Cortex of kidney (tissue), 1 donor: ENCODE results near the gene CDC42BPA.
"Not testable (repeated sequence)": the region's sequence is repeated elsewhere in the genome, so short reads cannot be mapped to it uniquely, and the experiment has no call there.

ENCODE experiments used
- DNase-seq: peaks from one replicate; lab custom pipeline; 2025; lab: John Stamatoyannopoulos, UW

CDC42BPA gene

DNA sequence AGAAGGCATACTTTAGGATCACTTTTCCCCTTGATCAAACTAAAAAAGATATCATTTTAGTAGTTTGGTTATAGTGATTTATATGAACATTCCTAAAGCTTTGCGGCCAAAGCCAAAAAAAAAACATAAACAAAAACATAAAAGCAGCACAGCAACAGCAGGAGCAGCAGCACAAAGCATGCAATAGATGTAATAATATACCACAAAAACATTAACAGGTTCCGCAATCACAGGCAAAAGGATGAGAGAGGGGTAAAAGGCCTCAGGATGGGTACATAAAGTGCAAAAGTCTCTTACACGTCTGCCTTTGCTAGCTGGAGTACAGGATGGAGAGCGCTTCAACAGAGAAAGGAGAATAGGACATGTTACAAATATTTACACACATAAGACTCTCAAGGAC, 259.2 kb downstream of the CDC42BPA start:
- no peak for DNase-seq

DNA sequence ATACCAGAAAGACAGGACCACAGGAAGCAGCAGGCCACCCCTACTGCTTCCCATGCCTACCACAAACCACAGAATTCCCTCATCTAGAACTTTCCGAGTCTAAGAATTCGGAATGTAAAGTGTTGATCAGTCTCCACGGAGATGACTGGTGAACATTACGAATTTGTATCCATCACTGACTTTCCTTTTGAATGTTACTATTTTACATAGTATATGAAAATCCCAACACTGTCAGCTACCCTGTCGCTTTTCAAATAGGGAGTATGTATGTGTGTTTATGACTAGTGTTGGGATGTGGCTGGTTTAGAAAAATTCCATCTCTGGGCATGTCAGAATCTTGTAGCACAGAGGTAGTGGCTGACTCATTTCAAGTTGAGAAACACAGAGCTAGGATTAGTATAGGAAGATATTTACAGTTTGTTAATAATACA, 260.0 kb downstream of the CDC42BPA start:
- DNase-seq: no peak

DNA sequence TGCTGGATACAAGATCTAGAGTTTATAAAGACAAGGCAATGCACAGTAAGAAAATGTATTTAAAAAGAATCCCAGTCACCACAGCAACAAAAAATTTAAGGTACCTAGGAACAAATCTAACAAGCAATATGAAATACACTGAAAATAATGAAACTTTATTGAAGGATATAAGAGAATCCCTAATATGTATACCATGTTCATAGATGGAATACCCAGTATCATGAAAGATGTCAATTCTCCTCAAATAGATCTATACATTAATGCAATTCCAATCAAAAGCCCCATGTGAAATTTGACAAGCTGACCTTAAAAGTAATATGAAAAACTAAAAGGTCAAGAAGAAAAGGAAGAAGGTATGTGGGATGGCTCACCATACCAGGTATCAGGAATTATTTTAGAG, 269.0 kb downstream of the CDC42BPA start:
- no peak for DNase-seq

DNA sequence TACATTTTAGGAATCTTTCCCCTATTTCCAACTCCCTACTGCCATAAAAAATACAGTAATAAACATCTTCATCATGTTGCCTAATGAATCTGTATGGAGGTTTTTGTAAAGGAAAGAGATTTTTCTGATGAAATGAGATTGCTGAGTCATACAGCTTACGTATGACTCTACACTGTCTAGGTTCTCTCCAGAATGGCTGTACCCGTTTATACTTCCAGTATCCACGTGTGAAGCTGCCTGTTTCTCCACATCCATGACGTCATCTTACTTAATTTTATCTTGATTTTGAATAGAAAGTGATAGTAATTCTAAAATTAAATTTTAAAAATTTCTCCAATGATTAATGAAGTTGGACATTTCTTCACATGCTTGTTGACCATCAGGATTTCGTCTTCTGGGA, 274.5 kb downstream of the CDC42BPA start:
- no peak for DNase-seq

DNA sequence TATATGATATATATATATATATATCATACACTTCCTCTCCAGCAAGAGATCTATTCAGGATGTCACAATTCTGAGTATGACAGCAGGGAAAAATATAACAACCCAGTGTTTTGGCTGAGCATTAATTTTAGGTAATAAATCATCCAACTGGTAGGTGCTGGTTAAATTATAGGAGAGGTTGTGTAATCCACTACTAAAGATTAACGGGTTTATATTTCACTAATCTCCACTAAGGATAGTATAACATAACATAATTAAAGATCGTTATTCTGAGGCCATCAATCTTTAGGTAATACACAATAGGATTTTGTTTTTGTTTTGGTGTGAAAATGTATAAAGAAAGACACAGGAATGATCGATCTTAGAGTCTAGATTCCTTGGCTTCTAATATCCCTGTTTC, 276.0 kb downstream of the CDC42BPA start:
- no peak for DNase-seq

DNA sequence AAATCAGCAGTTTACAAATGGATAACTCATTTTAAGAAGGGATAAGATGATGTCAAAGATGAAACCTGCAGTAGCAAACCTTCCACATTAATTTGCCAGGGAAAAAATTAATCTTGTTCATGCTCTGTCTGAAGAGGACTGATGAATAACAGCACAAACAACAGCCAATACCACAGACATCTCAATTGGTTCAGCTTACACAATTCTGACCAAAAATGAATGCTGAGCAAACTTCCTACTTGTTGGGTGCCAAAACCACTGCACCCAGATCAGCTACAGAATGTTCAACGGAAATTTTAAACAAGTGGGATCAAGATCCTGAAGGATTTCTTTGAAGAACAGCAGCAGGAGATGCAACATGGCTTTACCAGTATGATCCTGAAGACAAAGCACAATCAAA, 279.9 kb downstream of the CDC42BPA start:
- no peak for DNase-seq

DNA sequence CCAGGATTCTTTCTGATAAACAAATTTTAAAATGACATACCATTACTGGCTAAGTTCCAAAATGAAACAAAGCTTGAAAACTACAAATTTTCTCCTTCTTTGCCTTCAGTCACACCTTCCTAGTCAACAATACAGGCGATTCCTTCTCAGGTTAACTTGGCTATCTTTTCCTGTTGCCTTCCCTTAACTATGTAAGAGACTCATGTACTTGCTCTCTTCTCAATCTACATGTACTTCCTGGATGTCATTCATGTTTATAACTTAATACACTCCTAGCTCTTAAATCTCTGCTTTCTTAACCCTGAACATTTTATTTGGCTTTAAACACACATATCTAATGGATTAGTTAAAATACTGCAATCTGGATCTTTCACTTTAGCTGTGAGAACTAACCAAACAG, 281.2 kb downstream of the CDC42BPA start:
- DNase-seq: no peak

DNA sequence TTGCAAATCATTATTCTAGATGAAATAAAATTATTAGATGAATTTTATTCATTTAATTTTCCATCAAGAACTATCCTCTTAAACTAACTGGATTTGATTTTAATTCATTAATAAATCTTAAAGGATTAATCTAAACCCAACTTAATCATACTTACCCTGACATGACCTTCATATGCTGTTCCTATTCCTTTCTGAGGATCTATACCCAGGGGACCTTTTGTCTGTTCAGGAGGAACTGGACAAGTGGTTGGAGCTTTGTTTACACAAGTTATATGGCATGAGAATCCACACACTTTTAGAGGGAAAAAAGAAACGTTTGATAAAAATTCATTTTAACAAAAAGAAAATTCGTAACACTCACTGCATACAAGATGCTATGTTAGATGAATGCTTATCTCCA, 283.0 kb downstream of the CDC42BPA start:
- DNase-seq: no peak

DNA sequence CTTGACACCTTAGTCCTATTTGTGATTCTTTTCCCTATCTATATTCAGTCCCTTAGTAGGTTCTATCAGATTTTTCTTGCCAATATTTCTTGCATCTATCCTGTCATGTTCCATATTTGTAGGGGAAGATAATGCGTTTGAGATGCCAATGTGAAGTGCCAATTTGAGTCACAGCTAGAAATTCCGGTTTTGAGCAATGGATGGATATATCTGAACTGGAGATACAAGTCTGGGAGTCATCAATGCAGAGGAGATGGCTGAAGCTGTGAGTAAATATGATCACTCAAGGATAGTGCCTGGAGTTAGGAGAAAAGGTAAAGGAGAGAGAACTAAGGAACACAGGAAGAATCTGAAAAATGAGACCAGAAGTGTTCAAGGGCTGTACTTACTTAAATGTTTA, 284.4 kb downstream of the CDC42BPA start:
- DNase-seq: no peak

DNA sequence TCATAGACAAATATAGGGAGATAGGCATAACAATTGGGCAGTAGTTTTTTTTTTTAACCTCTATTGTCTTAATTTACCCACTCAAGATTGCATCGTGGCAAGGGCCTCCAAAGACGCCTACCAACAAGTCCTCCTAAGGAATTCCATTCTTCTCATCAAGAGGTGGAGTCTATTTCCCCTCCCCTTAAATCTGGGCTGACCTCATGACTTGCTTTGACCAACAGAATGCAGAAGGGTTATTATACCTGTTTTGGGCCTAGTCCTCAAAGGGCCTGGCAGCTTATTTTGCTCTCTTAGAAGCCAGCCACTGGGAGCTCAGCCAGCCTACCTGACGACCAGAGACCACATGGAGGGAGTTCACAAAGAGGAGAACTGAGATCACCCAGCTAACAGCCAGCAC, 285.9 kb downstream of the CDC42BPA start:
- DNase-seq: no peak

DNA sequence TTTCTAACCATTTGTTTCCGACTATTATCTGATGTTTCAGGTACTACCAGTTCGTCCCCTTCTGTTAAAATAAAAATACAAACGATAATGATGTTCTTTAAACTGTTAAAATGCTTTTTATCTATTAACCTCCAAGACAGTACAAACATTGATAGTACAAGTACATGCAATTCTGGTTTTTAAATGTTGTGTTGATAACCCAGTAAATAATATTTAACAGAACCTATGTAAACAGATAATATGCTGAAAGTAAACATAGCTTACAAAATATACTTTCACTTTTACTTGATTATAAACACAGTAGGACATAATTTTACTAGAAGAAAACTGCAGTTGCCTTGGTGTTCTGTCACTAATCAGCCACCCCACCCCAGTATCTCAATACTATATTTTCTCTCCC, 301.3 kb downstream of the CDC42BPA start:
- no peak for DNase-seq

DNA sequence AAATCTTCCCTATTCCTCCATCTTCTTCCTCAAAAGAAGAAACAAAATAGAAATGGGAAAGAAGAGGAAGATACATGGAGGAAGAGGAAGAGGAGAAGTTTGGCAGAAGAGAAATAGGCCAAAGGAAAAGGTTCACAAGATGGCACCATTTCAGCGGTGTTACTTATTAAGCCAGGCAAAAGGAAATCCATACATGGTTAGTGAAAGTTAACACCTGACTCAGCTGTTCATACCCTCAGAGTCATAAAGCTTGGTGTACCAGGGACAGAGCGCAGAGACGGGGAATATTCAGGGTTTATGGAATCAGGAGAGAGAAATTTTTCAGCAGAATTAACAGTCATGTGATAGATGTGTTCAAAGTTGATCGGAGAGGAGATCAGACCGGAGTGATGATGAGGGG, 307.6 kb downstream of the CDC42BPA start:
- no peak for DNase-seq

DNA sequence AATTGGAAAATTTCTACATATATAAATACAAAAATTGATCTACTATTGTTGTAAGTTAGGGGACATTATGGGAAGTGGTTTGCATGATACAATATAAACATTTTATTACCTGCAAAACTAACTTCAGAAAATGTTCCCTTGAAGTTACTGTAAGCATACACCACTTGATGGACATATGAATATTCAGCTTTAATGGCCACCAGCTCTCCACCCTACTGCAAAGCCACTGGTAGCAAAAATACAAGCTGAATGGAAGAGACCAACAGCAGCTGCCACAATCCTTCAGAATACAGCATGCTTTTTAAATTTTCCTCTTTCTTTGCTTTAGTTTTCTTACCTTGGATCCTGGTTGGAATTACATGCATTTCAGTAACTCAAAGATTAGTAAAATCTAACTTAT, 308.4 kb downstream of the CDC42BPA start:
- no peak for DNase-seq

DNA sequence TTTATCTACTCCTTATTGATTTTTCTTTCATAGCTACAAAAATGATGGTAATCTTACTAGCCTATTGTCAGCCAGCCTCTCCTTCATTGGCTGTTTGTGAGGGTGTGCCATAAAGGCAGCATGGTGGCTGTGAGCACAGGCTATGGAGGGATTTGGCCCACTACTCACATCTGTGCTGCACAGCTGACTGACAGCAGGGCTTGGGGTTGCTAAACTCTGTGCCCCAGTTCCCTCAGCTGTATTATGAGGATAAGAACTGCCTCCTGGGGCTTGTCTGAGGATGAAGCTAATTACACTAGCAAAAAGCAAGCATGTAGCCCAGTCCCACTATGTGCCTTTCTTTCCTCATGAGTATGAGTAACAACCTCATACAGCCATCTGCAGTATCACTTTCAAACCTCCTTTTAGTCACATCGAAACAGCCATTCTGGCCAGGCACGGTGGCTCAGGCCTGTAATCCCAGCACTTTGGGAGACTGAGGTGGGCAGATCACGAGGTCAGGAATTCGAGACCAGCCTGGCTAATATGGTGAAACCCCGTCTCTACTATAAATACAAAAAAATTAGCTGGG, 312.0 kb downstream of the CDC42BPA start:
- no peak for DNase-seq

DNA sequence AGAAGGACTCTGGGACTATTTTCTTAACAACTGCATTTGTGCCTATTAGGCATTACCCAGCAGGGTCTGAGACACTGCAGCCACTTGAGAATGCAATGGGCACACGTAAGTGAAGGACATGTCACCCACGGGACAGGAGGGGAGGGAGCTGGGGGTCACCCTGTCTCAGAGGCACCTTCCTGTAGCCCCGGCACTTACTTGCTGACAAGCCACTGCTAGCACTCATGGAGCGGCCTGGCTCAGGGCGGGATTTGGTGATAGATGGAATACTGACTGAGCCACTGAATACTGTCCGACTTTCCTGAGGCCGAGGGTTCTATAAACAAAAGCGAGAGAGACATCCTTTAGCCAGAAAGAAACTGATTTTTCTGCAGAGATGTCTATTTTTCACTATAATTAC, 313.5 kb downstream of the CDC42BPA start:
- DNase-seq: no peak

DNA sequence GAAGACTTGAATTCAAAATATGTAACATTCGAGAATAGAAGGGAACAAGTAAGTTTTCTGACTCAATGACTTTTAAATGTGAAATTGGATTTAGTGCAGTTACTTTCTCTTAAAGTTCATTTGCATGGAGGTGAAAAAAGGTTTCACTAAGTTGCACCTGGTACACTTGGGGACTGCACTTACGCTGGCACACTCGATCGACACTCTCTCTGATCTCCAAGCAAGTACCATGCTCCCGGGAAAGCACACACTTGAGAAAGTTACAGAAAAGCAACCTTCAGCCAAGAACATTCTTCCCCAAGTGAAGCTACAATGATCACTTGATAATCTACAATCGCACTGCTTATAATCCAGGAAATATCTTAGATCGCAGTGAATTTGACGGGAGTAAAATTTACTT, 315.1 kb downstream of the CDC42BPA start:
- no peak for DNase-seq

DNA sequence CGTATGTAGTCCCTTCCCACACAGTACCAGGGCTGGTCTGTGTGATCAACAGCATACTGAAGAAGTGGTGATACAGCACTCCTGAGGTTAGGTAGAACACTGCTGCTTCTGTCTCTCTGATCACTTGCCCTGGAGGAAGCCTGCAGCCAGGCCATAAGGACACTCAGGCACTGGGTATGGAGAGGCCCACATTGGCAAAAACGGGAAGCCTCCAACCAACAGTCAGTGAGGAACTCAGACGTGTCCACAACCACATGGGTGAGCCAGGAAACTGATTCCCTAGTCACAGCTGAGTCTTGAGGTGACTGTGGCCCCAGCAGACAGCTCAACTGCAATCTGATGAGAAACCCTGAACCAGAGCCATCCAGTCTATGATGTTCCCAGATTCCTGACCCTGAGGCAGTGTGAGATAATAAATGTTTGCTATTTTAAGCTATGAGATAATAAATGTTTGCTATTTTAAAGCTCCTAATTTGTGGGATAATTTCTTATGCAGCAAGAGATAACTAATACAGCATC, 315.7 kb downstream of the CDC42BPA start:
- DNase-seq: no peak

DNA sequence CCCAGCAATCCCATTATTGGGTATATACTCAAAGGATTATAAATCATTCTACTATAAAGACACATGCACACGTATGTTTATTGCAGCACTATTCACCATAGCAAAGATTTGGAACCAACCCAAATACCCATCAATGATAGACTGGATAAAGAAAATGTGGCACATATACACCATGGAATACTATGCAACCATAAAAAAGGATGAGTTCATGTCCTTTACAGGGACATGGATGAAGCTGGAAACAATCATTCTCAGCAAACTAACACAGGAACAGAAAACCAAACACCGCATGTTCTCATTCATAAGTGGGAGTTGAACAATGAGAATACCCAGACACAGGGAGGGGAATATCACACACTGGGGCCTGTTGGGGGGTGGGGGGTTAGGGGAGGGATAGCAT, 318.7 kb downstream of the CDC42BPA start:
- DNase-seq: not testable (repeated sequence)

DNA sequence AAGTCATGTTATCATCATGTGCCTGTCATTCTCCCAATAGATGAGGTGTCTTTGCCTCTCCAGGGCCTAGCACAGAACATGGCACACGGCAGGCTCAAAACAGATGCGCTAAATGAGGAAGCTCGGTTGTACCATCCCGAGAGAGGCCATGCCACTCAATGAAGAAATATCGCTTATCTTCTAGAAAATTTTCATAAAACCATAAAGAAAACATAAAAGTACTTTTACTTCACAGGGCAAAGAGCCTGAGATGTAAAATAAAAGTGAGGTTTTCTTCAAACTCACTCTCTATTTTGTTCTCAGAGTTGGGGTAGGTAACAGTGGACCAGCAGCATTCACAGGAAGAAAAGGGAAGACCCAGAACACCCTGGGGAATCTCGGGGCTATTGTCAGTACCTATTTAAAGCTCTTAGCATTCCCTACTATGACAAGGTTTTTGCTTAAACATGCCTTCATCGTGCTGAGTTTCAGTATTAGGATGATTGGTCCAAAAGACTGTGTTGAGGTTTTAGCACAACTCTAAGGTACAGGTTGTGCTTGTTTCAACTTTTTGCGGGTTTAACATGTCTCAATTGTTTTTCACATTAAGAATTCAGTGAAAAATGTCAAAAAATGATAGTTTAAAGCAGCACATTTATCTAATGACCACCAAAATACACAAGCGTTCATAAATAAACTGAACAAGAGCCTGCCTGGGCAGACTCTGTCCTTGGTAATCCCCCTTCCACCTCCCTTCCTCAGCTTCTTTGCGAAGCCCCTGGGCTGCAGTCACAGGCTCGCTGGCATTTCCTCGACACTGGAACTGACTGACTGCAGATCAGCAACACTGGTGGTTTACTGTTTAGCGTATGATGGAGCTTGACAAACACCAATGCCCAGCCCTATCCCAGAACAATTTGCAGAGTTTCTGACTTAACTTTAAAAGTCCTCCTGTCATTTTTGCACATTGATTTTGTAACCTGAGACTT, 322.6 kb downstream of the CDC42BPA start:
- DNase-seq: no peak

DNA sequence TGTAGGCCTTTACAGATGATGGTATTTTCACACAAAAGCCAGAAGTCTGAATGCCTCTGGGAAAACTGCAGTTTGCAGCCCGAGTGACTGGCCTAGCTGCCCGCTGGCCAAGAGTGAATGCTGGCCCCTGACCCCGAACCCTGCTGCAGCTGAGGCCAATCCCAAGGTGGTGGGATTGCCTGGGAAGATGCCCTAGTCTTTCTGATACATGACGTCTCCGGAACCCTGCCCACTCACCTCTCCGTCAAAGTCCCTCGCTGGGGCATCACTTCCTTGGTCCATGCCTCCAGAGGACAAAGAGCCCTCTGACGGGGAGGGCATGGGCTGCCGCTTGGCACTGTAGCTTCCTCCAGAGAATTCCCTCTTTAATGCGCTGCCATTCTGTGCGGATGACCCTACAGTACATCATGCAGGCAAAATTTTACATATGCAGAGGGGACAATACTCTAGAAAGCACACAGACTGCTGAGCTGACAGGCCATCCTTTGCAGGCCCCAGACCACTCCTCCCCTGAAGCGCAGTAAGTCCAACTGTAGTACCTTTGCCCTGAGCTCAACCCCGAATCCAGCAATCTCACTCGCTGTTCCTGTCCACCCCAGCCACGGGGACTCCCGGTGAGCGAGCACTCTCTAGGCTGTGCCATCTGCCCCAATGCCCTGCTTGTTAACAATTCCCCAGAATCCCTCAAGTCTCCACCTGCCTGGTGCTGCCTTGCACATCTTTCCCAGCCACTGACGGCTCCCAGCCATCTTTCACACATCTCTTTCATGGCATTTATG, 323.5 kb downstream of the CDC42BPA start:
- no peak for DNase-seq

DNA sequence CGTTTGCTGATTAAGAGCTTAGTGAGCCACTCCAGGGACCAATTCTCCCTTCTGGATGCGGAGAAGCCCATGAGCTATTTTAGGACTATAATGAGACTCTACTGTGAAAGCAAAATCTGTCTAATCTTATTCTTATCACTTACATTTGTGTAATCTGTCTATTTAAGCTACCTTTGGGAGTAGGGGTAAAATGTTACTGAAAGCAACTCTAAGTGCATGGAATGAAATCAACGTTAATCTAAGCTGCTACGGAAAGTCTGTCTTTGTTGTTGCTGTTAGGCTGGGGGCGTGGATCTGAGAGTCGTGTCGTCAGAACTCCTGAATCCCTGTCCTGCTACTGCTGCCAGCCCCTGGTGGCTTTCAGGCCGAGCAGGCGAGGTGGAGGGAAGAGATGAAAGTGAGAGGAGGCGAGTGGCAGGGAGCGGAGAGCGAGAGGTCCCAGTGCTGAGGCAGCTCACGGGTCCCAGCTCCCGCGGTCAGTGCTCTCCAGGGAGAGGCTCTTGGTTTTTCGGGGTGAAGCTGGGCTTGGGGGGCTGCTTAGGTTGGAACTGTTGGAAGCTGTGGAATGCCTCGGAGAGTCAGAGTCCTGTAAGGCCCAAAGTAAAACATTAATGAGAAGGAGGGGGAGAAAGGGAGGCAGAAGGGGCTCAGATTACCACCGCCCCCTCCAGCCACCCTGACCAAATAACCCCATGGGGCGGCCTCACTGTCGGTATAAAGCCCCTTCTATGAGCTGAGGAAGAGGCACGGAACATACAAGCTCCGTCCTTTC, 324.3 kb downstream of the CDC42BPA start:
- DNase-seq: no peak

DNA sequence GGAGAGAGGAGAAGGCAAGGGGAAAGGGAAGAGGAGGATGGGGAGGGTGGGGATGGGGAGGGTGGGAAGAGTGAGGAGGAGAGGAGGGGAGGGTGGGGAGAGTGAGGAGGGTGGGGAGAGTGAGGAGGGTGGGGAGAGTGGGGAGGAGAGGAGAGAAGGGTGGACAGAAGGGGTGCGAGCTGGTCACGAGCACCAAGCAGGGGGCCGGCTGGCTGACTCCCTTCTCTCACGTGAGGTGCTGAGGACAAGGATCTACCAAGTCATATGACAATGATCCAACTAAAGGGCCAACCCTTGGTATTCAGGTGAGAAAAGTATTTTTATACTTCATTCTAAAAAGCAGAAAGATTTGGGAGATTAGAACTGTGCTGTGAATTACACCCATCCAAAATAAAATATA, 326.4 kb downstream of the CDC42BPA start:
- DNase-seq: no peak
